CD4-positive, alpha-beta T cell treated with Interleukin-15 for 1 hour (primary cell): ENCODE data around the gene OR13G1.
"Not testable (repeated sequence)": the region's sequence is repeated elsewhere in the genome, so short reads cannot be mapped to it uniquely, and the experiment has no call there.

Experiments used
- DNase-seq: peaks from one replicate; pipeline ENCODE4 v3.0.0-alpha.2; 2020

OR13G1 gene

GRCh38 chr1:247679639-247680038 lies at the start of gene OR13G1:
Gene OR13G1, minus strand, starts transcription at chr1:247679739. Its CDS starts 6,698 bp downstream, at chr1:247673041.
- DNase-seq = no peak

- no peak for DNase-seq
These were observed 41.7 kb upstream of the OR13G1 start for GRCh38 chr1:247721222-247721621.

- no peak for DNase-seq
These were observed 37.0 kb upstream of the OR13G1 start, which contains the start of gene OR6F1 for GRCh38 chr1:247716546-247716945. Gene OR6F1, minus strand, starts transcription at chr1:247716646. Its CDS starts 3,891 bp downstream, at chr1:247712755.

- DNase-seq = no peak
These were observed 34.2 kb upstream of the OR13G1 start for GRCh38 chr1:247713753-247714152.

- DNase-seq = not testable (repeated sequence)
These were observed 31.1 kb upstream of the OR13G1 start for GRCh38 chr1:247710681-247711080.

- DNase-seq = no peak
These were observed 21.8 kb upstream of the OR13G1 start for GRCh38 chr1:247701338-247701737.

GRCh38 chr1:247681288-247681897 lies 1.9 kb upstream of the OR13G1 start:
- DNase-seq = no peak

- no peak for DNase-seq
These were observed 632 bp upstream of the OR13G1 start for GRCh38 chr1:247680171-247680570.

GRCh38 chr1:247669225-247669624 lies 10.3 kb downstream of the OR13G1 start:
- no peak for DNase-seq

- no peak for DNase-seq
These were observed 23.2 kb downstream of the OR13G1 start for GRCh38 chr1:247656221-247656875.

- no peak for DNase-seq
These were observed 26.5 kb downstream of the OR13G1 start for GRCh38 chr1:247653040-247653439.

GRCh38 chr1:247647864-247648263 lies 31.7 kb downstream of the OR13G1 start:
- DNase-seq = no peak

- DNase-seq = no peak
These were observed 32.7 kb downstream of the OR13G1 start for GRCh38 chr1:247646867-247647266.

- DNase-seq = no peak
These were observed 36.8 kb downstream of the OR13G1 start for GRCh38 chr1:247642742-247643141.

- peak; percentile 45 for DNase-seq
These were observed 40.1 kb downstream of the OR13G1 start for GRCh38 chr1:247639381-247639981.

- DNase-seq = no peak
These were observed 40.8 kb downstream of the OR13G1 start for GRCh38 chr1:247638781-247639180.

GRCh38 chr1:247638011-247638410 lies 41.5 kb downstream of the OR13G1 start:
- no peak for DNase-seq

- DNase-seq = no peak
These were observed 51.6 kb downstream of the OR13G1 start for GRCh38 chr1:247627951-247628350.
